HG02840 (cell line): ENCODE results near the gene PNRC1.
A peak's percentile ranks its signal among the peaks of the same experiment; 100 is the strongest.
"Not testable (repeated sequence)": the region's sequence is repeated elsewhere in the genome, so short reads cannot be mapped to it uniquely, and the experiment has no call there.

Source experiments
- ATAC-seq: cut with Tn5 transposase; IDR thresholded peaks from one replicate; pipeline ENCODE4 v1.9.1; 2021; ENCODE audit warnings: mild to moderate bottlenecking, moderate library complexity, moderate number of reproducible peaks; ENCODE audit not compliant: unreplicated experiment, low FRiP score

PNRC1 gene

DNA sequence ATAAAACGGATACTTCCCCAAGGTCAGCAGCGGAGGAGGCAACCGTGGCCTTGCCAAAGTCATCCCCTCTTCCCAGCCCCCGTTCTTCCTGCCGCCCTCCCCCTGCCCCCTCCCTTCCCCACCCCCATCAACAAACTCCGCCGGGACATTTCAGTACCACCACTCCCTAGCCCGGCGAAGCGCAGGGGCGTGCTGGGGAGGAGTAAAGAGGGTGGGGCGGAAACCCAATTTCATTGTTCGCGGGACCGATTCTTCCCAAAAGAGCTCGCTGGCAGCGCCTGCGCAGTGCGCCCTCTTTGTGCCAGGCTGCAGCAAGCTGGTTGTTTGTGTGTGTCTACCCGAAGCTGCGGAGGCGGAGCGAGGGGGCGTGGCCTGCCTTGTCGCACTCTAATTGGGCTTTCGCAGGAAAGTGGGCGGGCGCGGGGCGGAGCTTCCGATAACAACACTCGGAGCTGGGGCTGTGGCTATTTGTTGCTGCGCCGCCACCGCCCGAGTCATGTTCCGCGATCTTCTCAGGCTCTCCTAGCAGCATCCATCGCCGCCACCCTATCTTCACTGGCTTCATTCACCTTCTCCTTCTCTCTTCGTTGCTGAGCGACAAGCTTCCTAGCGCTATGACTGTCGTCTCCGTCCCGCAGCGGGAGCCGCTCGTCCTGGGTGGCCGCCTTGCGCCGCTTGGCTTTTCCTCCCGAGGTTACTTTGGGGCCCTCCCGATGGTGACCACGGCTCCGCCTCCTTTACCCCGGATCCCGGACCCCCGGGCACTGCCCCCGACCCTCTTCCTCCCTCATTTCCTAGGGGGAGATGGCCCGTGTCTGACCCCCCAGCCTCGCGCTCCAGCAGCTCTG lies at the start of gene PNRC1:
Gene PNRC1 (plus strand): TSS at position 471 of the 848 bp plus-strand sequence. CDS start 144 bp downstream, at position 615.
- peak; percentile 70 for ATAC-seq

DNA sequence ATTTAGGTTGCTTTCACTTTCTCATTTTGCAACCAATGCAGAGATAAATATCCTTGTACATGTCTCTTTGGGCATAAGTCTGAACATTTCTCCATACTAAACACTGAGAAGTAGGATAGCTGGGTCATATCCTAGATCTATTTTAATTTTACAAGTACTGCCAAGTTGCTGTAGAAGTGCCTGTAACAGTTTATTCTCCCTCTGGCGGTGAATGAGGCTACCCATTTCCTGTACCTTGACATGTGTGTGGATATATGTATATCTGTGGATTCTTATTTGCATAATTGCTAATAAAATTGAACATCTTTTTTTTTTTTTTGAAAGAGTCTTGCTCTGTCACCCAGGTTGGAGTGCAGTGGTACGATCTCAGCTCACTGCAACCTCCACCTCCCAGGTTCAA lies 48.0 kb upstream of the PNRC1 start:
- no peak for ATAC-seq

DNA sequence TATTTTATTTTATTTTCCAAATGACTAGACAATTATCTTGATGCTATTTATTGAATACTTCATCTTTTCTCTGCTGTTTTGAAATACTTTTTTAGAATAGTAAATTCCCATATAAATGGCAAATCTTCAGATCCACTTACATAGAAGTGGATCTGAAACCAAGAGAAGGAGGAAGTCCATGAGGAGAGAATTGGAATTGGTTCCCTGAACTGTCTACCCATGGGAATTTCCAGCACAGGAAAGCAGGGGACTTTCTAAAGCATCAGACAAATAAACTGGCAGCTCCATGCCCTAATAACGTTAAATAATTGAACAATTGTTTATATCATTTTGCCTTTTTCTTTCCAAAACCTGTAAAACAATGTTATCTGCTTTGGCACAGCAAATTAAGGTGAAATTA lies 47.1 kb upstream of the PNRC1 start:
- no peak for ATAC-seq

DNA sequence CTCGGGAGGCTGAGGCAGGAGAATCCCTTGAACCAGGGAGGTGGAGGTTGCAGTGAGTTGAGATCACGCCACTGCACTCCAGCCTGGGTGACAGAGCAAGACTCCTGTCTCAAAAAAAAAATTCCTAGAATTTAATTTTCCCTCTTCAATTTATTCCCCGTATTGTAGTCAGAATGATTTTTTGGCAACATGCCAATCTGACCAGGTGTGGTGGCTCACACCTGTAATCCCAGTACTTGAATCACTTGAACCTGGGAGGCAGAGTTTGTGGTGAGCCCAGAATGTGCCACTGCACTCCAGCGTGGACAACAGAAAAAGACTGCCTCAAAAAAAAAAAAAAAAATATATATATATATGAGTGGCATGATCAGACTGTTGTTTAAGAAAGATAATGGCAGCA lies 46.4 kb upstream of the PNRC1 start:
- ATAC-seq: not testable (repeated sequence)

DNA sequence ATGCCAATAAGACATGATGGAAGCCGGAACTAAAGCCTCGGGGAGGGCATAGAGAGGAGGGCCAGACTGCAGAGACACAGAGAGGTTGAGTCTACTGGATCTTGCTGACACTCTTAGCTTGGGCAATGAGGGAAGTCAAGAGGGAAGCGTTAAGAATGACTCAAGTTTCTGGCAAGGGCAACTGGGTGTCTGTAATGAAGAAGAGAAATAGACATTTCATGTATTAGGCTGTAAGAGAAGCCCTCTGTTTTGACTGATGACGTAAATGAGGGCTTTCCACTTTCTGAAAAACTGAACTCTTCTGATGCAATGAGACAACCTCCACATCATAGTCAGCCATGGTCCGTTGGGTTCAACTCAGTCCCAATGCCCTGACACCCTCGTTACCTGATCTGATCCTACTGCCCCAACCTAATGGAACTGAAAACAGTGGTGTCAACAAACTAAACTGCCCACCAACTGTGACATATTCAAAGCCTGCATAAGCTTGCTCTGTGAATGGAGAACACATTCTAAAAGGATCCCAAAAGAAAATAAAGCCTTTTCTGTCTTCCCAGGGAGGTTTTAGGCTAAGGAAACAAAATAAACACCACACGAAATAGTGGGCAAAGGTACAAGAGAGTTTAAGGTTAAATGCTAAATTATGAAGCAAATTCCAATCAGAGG lies 45.8 kb upstream of the PNRC1 start:
- ATAC-seq: no peak

DNA sequence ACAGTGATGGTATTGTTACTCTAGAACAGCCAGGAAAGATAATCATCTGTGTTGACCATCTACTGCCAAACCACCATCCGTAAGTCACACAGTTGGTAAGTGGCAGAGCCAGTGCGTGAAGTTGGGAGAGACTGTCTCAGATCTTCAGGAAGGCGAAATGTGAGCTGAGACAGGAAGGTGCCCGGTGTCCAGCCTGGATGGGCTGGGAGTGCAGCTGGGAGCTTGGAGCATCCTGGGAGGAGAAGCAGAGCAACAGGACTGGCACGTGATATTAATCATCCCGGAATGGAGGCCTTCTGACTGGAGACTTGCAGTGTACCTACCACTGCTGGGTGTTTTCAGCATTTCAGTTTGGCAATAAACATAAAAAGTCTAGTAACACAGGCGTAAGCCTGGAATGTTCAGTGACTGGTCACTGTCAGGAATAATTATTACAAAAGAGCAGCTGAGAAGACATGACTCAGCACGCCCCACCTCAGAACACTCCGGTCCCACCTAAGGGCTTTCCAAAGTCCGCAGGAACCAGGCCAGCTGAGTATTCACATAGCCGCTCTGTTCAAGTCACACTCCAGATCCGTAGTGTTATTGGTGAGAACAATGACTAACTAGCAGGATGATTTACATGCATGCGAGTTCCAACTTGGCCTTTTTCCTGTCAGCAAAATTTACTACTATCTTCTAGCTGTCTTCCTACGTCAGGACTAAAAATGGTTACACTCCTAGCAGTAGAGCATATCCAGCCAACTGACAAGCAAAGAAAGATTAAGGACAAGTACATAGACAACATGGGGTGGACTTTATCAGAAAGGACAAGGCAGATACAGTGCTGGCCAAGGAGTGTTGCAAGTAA lies 45.1 kb upstream of the PNRC1 start:
- ATAC-seq: no peak

DNA sequence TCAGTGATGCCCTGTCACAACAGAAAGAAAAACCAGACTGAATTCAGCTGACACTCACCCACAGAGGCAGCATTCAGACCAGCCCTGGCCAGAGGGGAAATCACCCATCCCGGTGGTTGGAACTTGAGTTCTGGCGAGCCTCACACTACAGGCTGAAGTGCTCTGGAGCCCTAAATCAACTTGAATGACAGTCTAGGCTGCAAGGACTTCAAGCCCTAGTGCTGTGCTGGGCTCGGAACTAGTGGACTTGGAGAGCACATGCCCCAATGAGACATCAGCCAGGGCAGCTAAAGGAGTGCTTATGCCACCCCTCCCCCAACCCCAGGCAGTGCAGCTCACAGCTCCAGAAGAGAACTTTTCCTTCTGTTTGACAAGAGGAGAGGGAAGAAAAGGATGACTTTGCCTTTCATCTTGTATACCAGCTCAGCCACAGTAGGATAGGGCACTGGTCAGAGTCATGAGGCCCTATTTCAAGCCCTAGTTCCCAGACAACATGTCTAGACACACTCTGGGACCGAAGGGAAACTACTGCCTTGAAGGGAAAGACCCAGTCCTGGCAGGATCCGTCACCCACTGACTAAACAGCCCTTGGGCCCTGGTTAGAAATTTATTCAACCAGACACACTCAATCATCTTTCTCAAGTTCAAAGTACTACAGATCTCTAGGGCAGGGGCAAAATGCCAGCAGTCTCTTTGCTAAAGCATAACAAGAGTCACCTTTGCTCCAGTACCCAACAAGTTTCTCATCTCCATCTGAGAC lies 43.2 kb upstream of the PNRC1 start:
- ATAC-seq: no peak

DNA sequence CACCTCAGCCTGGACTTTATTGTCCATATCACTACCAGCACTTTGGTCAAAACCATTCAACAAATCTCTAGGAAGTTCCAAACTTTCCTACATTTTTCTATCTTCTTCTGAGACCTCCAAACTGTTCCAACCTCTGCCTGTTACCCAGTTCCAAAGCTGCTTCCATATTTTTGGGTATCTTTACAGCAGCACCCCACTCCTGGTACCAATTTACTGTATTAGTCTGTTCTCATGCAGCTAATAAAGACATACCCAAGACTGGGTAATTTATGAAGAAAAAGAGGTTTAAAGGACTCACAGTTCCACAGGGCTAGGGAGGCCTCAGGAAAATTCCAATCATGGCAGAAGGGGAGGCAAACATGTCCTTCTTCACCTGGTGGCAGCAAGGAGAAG lies 42.7 kb upstream of the PNRC1 start:
- not testable (repeated sequence) for ATAC-seq

DNA sequence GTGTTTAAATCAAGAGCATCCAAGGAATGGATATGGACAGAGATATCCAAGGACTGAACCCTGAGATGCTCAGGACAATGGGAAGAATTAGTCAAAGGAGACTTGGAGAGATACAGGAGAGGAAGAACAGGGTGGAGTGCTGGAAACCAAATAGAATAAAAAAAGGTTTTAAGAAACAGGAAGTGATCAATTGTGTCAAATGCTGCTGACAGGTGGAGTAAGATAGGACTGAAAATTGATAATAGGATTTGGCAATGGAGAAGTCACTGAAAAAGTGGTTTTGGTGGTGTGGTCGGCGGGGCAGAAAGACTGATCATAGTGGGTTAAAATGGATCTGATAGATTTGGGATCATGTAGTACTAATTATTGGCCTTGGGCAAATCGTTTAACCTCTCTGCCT lies 37.9 kb upstream of the PNRC1 start:
- ATAC-seq: no peak

DNA sequence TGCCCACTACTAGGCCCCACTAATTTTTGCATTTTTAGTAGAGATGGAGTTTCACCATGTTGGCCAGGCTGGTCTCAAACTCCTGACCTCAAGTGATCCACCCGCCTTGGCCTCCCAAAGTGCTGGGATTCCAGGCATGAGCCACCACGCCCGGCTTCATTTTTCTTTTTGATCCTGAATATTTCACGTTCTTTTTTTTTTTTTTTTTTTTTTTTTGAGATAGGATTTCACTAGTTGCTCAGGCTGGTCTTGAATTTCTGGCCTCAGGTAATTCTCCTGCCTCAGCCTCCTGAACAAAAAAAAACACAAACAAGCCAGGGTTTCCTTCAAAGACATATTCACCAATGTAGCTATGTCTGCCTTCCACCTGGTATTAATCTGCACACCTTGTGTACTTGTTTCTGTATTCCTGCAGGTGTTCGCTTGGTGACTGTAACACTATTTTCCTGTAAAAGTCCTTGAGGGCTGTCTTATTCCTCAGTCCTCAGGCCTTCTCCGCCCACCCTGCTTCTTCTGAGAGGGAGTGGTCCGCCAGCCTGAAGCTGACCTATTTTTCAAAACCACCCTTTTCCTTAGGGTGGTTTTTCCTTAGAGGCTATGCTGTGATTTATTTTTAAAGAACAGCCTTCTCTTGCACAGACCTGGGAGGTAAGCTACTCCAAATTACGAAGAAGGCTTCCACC lies 36.1 kb upstream of the PNRC1 start:
- no peak for ATAC-seq

DNA sequence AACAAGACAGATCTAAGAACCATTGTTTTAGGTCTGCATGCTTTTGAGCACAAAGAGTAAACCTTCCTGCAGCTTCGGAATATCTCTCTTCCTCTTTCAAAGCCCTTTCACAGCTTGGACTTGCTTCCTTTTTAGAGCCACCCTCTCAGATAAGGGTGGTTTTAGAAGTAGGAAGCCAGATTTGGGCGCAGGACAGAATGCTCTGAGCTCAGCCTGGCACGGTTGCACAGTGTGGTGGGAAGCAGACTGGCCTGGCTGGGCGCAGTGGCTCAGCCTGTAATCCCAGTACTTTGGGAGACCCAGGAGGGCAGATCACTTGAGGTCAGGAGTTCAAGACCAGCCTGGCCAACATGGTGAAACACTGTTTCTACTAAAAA lies 35.6 kb upstream of the PNRC1 start:
- ATAC-seq: no peak

DNA sequence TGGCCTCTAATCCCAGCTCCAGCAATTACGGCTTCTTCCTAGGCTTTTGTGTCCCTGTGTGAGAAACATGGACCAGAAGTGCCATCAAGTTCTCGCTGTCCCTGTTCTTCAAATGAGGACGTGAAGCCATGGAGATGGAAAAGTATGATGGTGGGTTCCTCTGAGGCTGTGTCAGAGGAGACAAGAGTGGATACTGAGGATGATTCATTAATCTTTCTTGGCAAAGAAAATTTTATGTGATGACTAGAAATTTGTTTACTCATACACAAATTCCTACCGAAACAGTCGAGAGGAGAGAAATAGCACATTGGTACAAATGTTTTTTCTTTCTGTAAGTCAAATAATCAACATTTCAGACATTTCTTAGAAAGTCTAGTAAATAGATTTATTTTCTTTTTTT lies 35.0 kb upstream of the PNRC1 start:
- no peak for ATAC-seq

DNA sequence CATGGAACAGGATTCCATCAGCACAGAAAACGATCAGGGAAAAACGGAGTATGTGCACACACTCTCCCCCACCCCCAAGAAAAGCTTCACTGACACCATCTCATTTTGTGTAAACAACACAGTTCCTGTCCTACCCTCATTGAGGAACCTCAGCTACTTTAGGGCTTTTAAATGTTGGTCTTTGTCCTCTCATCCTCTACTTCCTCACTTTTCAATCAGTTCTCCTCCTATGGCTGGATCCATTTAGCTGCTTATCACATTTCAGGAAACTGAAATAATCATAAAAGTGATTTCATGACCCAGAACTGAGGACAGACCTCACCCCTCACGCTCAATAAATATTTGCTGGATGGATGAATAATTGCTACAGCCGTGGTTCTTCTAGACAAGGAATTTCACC lies 33.1 kb upstream of the PNRC1 start:
- no peak for ATAC-seq

DNA sequence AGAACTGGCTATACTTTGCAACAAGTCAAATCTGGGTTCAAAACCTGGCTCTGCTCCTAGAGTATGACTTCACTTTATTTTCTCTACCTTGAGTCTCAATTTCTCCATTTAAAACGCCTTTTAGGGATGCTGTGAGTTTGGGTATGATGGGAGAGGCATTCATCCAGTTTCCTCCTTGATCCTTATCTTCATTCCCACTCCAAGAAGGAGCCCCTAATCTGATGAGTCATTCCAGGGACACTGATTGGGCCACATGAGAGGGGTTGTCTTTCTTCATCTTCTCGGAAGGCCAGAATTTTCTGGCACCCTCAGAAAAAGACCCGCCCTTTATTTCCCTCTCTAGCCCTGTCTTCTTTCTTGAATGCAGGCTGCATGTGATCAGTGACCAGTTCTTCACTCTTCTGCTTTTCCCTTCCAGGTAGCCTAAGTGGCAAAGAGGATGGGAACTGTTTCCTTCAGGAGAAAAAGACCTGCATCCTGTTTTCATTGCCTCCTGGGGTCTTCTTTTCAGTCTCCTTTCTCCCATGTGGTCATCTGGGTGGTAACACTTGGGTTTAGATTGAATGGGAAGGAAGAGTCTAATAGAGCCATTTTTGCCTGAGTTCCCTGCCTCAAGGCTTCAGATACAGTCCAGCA lies 32.1 kb upstream of the PNRC1 start:
- ATAC-seq: no peak

DNA sequence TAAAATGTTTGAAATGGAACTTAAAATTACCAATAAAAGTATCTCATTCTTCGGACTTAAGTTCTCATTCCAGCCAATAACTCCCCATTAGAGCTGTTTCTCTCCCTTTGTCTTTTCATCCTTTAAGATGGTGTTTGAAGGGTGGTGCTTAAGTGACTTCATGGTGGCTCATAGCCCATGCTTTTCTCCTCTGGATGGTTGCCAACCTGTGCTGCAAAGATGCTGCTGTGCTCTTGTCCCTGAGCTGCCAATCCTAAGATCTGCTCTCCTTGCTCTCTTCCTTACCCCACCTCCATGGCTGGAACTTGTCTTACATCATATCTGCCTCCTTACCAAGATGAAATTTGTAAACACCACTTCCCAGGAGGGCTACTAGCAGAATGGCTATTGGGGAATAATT lies 31.6 kb upstream of the PNRC1 start:
- ATAC-seq: no peak

DNA sequence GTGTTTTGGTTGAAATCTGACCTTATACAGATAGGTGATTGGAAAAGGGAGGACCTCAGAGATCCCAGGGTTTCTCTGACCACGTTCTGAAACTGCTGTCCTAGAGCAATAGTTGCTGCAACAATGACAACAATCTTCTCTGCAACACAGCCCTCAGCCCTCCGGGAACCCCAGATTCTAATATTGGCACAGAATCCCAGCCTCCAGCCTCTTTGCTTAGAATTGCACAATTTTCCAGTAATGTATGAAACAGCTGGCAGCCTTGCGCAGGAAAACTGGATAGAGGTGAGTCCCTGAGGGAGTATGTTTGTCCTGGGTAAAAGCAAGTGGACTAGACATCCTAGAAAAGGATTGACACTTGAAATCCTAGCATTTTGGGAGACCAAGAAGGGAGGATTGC lies 30.4 kb upstream of the PNRC1 start:
- no peak for ATAC-seq

DNA sequence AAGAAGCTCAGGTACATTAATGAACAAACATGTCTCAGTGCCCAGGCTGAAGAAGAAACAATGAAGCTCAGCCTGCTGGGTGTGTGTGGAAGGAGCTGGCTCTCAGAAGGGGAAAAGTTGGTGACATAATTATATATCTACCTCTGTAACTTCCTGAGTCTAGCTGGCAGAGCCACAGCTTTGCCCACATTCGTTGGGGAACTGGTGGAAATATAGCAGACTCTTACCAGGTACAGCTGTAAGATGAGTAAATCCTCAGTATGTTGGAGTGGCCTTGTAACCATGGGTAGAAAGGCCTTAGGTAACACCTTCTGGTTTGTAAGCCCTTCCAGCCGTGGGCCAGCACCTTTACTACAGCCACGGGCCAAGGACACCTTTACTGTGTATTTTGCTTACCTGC lies 29.9 kb upstream of the PNRC1 start:
- no peak for ATAC-seq

DNA sequence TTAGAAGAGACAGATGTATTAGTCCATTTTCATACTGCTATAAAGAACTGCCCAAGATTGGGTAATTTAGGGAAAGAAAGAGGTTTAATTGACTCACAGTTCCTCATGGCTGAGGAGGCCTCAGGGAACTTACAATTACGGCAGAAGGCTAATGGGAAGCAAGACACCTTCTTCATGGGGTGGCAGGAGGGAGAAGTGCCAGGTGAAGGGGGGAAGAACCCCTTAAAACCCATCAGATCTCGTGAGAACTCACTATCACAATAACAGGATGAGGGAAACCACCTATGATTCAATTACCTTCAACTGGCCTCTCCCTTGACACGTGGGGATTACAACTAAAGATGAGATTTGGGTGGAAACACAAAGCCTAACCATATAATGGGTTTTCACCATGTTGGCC lies 28.9 kb upstream of the PNRC1 start:
- no peak for ATAC-seq

DNA sequence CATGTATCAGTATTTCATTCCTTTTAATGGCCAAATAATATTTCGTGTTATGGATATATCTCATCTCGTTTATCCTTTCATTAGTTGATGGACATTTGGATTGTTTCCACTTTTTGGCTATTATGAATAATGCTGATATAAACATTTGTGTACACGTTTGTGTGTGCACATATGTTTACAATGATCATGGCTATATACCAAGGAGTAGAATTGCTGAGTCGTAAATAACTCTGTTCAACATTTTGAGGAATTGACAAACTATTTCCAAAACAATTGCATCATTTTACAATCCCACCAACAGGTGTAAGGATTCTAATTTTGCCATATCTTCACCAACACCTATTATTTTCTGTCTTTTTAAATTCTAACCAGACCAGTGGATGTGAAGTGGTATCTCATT lies 26.3 kb upstream of the PNRC1 start:
- ATAC-seq: no peak
